GM12872 (cell line): Measurements from ENCODE around the gene PEX7.

Experiments
- CTCF ChIP-seq: IDR thresholded peaks from 3 replicates; pipeline ENCODE4 v1.5.1; 2011; ENCODE audit warnings: low read depth, mild to moderate bottlenecking, low read length, moderate library complexity; ENCODE audit not compliant: insufficient read depth

The PEX7 gene

DNA sequence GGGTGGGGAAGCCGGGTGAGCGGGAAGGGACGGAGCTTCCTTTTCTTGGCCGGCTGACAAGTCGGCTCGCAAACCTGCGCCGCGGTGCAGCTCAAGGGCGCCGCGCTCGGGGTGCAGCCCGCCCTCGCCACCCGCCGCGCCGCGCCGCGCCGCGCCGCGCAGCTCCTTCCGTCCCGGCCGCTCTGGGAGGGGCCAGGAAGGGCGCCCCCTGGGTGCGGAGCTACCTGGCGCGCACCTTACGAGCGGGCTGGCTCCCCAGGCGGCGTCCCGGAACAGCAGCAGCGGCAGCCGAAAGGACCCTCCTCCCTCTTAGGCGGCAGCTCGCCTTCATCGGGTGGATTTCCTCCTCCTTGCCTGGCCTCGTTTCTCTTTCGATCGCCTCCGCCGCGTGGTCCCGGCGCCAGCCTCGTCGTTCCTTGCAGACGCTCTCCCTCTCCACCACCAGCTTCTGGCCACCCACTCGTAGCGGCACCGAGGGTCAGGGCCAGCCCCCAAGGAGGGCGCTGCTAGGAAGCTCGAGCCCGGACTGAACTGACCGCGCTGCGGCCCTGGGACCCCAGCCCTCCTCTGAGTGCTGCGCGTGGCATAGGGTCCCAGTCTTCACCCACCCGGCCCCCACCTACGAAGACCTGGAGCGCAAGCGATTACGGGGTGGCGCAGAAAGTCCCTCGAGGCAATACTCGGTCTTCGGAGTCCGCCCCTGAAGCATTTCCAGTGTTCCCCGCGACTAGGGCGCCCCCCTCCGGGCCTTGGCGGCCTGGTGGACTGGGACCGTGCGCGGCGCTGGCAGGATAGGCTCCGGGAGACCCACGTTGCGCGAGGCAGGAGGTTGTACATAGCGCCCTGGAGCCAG, 29.8 kb upstream of the PEX7 start, which contains the start of gene MAP3K5:
Gene MAP3K5, minus strand, starts transcription at position 68 of the 853 bp plus-strand sequence. CDS start 320 bp downstream, outside the sequence.
- TF ChIP-seq CTCF, result peak; percentile 83

GRCh38 chr6:136793363-136793762, 29.0 kb upstream of the PEX7 start:
- no peak for TF ChIP-seq CTCF

DNA sequence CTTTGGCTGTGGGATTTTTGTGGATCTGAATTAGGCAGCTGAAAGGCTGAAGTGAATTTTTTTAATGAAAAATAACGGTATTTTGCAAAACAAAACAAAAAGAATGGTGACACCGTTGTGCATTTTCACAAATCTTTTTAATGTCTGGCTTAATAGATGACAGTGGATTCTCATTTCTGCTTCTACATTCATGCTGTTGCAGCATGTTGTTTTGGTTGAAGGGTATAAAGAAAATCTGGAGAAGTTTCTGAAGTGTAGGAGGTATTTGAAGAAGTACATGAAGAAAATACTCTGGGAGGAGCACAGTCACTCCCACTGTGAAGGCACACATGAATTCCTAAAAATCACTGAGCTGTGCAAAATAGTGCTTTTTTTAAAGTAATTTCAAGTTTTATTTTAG, 27.0 kb upstream of the PEX7 start:
- no peak for TF ChIP-seq CTCF

DNA sequence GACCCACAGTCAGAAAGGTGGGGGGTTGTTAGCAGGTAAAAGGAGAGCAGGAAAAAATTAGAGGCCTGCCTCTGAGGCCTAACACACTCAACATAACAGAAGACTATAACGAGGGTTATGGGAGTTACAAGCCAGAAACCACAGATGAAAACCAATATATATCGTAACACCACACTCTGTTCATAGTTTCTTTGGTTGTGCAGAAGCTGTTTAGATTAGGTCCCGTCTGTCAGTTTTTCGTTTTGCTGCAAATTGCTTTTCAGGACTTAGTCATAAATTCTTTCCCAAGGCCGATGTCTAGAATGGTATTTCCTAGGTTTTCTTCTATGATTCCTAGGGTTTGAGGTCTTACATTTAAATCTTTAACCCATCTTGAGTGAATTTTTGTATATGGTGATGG, 26.4 kb upstream of the PEX7 start:
- no peak for TF ChIP-seq CTCF

DNA sequence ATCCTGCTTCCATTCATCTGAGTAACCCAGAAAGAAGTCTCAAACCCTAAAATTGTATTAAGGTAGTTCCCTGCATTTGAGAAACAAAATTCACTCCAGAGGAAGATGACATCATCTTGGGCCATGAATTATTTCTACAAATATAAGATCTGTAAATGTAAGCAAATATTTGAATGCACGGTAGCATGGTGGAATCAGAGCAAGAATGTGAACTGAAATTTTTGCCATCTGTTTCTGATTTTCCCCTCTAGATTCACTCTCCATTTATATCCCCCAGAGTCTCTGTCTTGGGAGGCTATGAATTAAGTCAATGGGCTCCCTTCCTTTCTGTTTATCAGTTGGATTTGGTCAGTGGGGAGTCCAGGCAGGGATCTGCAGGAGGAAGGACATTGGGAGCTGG, 24.3 kb upstream of the PEX7 start:
- TF ChIP-seq CTCF, result no peak

GRCh38 chr6:136801581-136801980, 20.8 kb upstream of the PEX7 start:
- no peak for TF ChIP-seq CTCF

- TF ChIP-seq CTCF, result no peak
Measured at GRCh38 chr6:136803608-136804007, 18.8 kb upstream of the PEX7 start.
